Pancreas (tissue), 10 donors: ENCODE measurements around the gene ACTA1. TPM values are rescaled to one million over a fixed set of nuclear protein-coding genes. Genes with fewer than 3 reads are reported as not detected.

Experiments
- ATAC-seq, 4 donors: fragments of 200-7000 bp; cut with Tn5 transposase; one replicate each; pipeline versions ENCODE4 v1.8.0 to v1.9.1; 2020; ENCODE audit warnings: mild to moderate bottlenecking in 4 of 4, moderate library complexity in 4 of 4
- DNase-seq, 6 donors: peaks; one replicate each; pipeline ENCODE4 v3.0.0-alpha.2; 2020
- FAIRE-seq: peaks from 2 replicates; lab custom pipeline; 2012; peaks lifted over from hg19 to GRCh38; lab: Jason Lieb, UNC
- H3K27ac ChIP-seq, 4 donors: fragments of 200-600 bp; sonication (generic); 1 replicate in 3 of 4; 2 replicates in 1 of 4; pipeline versions ENCODE4 v1.5.0 to v1.8.0; 2020
- H3K27me3 ChIP-seq, 4 donors: fragments of 200-600 bp; one replicate each; pipeline ENCODE4 v1.8.0; 2021
- H3K36me3 ChIP-seq, 3 donors: fragments of 200-600 bp; sonication (generic) in 1 of 3; one replicate each; pipeline versions ENCODE4 v1.5.0 to v1.8.0; 2020 to 2021
- H3K4me1 ChIP-seq, 3 donors: fragments of 200-600 bp; one replicate each; pipeline ENCODE4 v1.8.0; 2021
- H3K4me3 ChIP-seq, 4 donors: fragments of 200-600 bp; sonication (generic) in 2 of 4; one replicate each; pipeline versions ENCODE4 v1.5.0 to v1.8.0; 2020 to 2021
- H3K9me3 ChIP-seq, 4 donors: fragments of 200-600 bp; one replicate each; pipeline ENCODE4 v1.8.0; 2021
- CTCF ChIP-seq, 4 donors: fragments of 200-600 bp; sonication (generic) in 3 of 4; IDR thresholded peaks; one replicate each; pipeline versions ENCODE4 v1.5.0 to v1.8.0; 2021; ENCODE audit warnings: antibody characterized with exemption in 4 of 4
- WGBS, 2 donors: extraction: QIAGEN DNeasy Blood & Tissue Kit; methylation state at CpG; one replicate each; pipeline ENCODE4 v1.1.7; 2013; 5-methylcytosine and 5-hydroxymethylcytosine counted together
- intact Hi-C, 3 donors: fragments of 100-400 bp; cut with DNase I; formaldehyde crosslinking; loops; one replicate each; pipeline versions ENCODE4 v1.11.1 to v1.14.2; 2022
- polyA plus RNA-seq, 2 donors: library from polyadenylated mRNA; stranded (reverse); fragments of 200-250 nt; gene quantifications; one replicate each; pipeline ENCODE4 v1.2.3, GENCODE V29; 2013
- total RNA-seq, 6 donors: library from RNA; stranded (reverse); fragmentation: NEBNext Ultra II Directional in 4 of 6; extraction: Animal tissue kit (Norgen Biotek cat#: 25700) in 4 of 6; gene quantifications; one replicate each; pipeline versions ENCODE4 v1.2.1 to v1.2.4, GENCODE V29; 2021 to 2023
- donor health status: healthy with polysubstance abuse.
- donor health status: DM: no; HTN: no; CAD: no; lungs with moderate emphysema.
- donor health status: DM: no; HTN: no; CAD: no.
- donor health status: control.
- donor health status: control.
- donor health status: Bipolar disorder and iron deficiency.
- donor health status: DM: yes; HTN: yes; CAD: no.
- donor health status: DM: no; HTN: no; CAD: no.
- donor health status: DM: no; HTN: no; CAD: no.
- donor health status: DM: yes; HTN: yes; CAD: no.

ACTA1 gene
- total and polyA plus RNA-seq, 8 donors = 0.76 to 6.9 (median 4.2) TPM; not detected in 5

GRCh38 chr1:229466887-229467286 is 33.0 kb upstream of the ACTA1 start:
- FAIRE-seq = no peak
- Histone ChIP-seq H3K36me3 (peaks cover 0 to 41% (median 29%) of the 10 kb centered on the region in 3 donors), H3K27me3 (no peaks in the 10 kb centered on the region), H3K27ac (no peak overlapping the region), H3K4me3 (no peak overlapping the region), H3K4me1 (no peaks in the 10 kb centered on the region), H3K9me3 (no peaks in the 10 kb centered on the region)
- no peak for ATAC-seq
- WGBS, 2 donors = 94 to 98% methylated on average over 1 of the region's 1 CpG
- intact Hi-C loops = no loop called here
- TF ChIP-seq CTCF (IDR thresholded peaks at IDR 0.05) = no peak
- DNase-seq = no peak

- no peak for FAIRE-seq
- H3K27ac ChIP-seq = no peak overlapping the region
- no peak for DNase-seq
- no peaks in the 10 kb centered on the region for H3K4me1 ChIP-seq
- no peak for TF ChIP-seq CTCF (IDR thresholded peaks at IDR 0.05)
- no peaks in the 10 kb centered on the region for H3K9me3 ChIP-seq
- H3K27me3 ChIP-seq = no peaks in the 10 kb centered on the region
- intact Hi-C loops = no loop called here
- H3K4me3 ChIP-seq = no peak overlapping the region
- WGBS, 2 donors = 94 to 96% methylated on average over 8 of the region's 8 CpGs
- peaks cover 0 to 51% (median 27%) of the 10 kb centered on the region in 3 donors for H3K36me3 ChIP-seq
- ATAC-seq = no peak
Observed at GRCh38 chr1:229464672-229465071, 30.8 kb upstream of the ACTA1 start.

GRCh38 chr1:229461032-229461668 is 27.3 kb upstream of the ACTA1 start:
- ATAC-seq (no peak), FAIRE-seq (no peak), DNase-seq (no peak)
- no peak overlapping the region for H3K27ac ChIP-seq
- intact Hi-C loops = no loop called here
- peaks cover 0 to 62% (median 21%) of the 10 kb centered on the region in 3 donors for H3K36me3 ChIP-seq
- WGBS, 2 donors = 85 to 93% methylated on average over 7 of the region's 7 CpGs
- no peaks in the 10 kb centered on the region for H3K9me3 ChIP-seq
- TF ChIP-seq CTCF (IDR thresholded peaks at IDR 0.05) = no peak
- H3K27me3 ChIP-seq = no peaks in the 10 kb centered on the region
- no peaks in the 10 kb centered on the region for H3K4me1 ChIP-seq
- no peak overlapping the region for H3K4me3 ChIP-seq

- no peak for FAIRE-seq
- Histone ChIP-seq H3K27me3 (no peaks in the 10 kb centered on the region), H3K36me3 (peaks cover 0 to 60% (median 18%) of the 10 kb centered on the region in 3 donors), H3K9me3 (no peaks in the 10 kb centered on the region), H3K27ac (no peak overlapping the region), H3K4me3 (no peak overlapping the region), H3K4me1 (no peaks in the 10 kb centered on the region)
- no peak for DNase-seq
- 98 to 99% methylated on average over 3 of the region's 3 CpGs for WGBS, 2 donors
- intact Hi-C loops = loop anchor here in 1 of 3 donors (10.0 kb wide), 1 partner anchor 205 kb away; no protein-coding TSS in a partner anchor
- TF ChIP-seq CTCF (IDR thresholded peaks at IDR 0.05) = no peak
- ATAC-seq = no peak
Observed at GRCh38 chr1:229459815-229460214, 25.9 kb upstream of the ACTA1 start.

GRCh38 chr1:229457436-229457835 is 23.5 kb upstream of the ACTA1 start:
- intact Hi-C loops = loop anchor here in 1 of 3 donors (10.0 kb wide), 1 partner anchor 203 kb away; no protein-coding TSS in a partner anchor
- no peaks in the 10 kb centered on the region for H3K4me1 ChIP-seq
- FAIRE-seq (peak; percentile 81), DNase-seq (no peak), ATAC-seq (no peak)
- no peak for TF ChIP-seq CTCF (IDR thresholded peaks at IDR 0.05)
- H3K4me3 ChIP-seq = no peak overlapping the region
- H3K27me3 ChIP-seq = no peaks in the 10 kb centered on the region
- H3K36me3 ChIP-seq = peaks cover 0 to 45% (median 9%) of the 10 kb centered on the region in 3 donors
- H3K9me3 ChIP-seq = no peaks in the 10 kb centered on the region
- no peak overlapping the region for H3K27ac ChIP-seq
- 75 to 83% methylated on average over 4 of the region's 4 CpGs for WGBS, 2 donors
